IMR-90 (cell line): ENCODE results near the gene SYNGR3. TPM values are rescaled to one million over a fixed set of nuclear protein-coding genes. Genes with fewer than 3 reads are reported as not detected.

ENCODE experiments used
- ATAC-seq: fragments of 200-7000 bp; cut with Tn5 transposase; 2 replicates; pipeline ENCODE4 v1.9.1; 2020; ENCODE audit warnings: low read depth, mild to moderate bottlenecking, moderate library complexity
- BruUV-seq: library from RNA; stranded (reverse); fragments of 400-500 nt; replicated peaks from 2 replicates; lab custom pipeline; 2021; lab: Mats Ljungman, UMichigan
- CTCF ChIA-PET: fragments of 300-600 bp; formaldehyde crosslinking; extraction: SDS; loops from one replicate; lab custom pipeline; 2021; ENCODE audit warnings: antibody characterized with exemption; lab: Yijun Ruan, JAX
- POLR2A ChIA-PET: fragments of 300-600 bp; sonication (Branson Sonifier 250); formaldehyde crosslinking; loops from one replicate; lab custom pipeline; 2022; ENCODE audit warnings: antibody characterized with exemption; ENCODE audit not compliant: unreplicated experiment; lab: Charles Lee
- DNase-seq: peaks from one replicate; pipeline ENCODE4 v3.0.0; 2013
- H2AFZ ChIP-seq: replicated peaks from 2 replicates; pipeline ENCODE3; 2013; ENCODE audit warnings: low read length, mild to moderate bottlenecking; ENCODE audit not compliant: poor library complexity
- H2AK5ac ChIP-seq: 2 replicates; pipeline ENCODE4 v1.6.1; 2013; ENCODE audit warnings: low read depth, low read length, inconsistent platforms
- H2AK9ac ChIP-seq: replicated peaks from 2 replicates; pipeline ENCODE3; 2013; ENCODE audit warnings: mild to moderate bottlenecking, low read depth, low read length, moderate library complexity; ENCODE audit not compliant: poor library complexity
- H2BK120ac ChIP-seq: 2 replicates; pipeline ENCODE4 v1.6.1; 2013; ENCODE audit warnings: low read depth, low read length, inconsistent platforms
- H2BK15ac ChIP-seq: 3 replicates; pipeline ENCODE4 v1.6.1; 2013; ENCODE audit warnings: low read depth, low read length, inconsistent platforms
- H2BK20ac ChIP-seq: 2 replicates; pipeline ENCODE4 v1.6.1; 2013; ENCODE audit warnings: low read depth, mild to moderate bottlenecking, inconsistent platforms, low read length, moderate library complexity
- H2BK5ac ChIP-seq: 2 replicates; pipeline ENCODE4 v1.6.1; 2013; ENCODE audit warnings: mild to moderate bottlenecking, low read depth, low read length, inconsistent platforms; ENCODE audit not compliant: poor library complexity, severe bottlenecking
- H3K14ac ChIP-seq: replicated peaks from 2 replicates; pipeline ENCODE4 v1.6.1; 2013; ENCODE audit warnings: low read depth, low read length, inconsistent platforms
- H3K18ac ChIP-seq: 2 replicates; pipeline ENCODE4 v1.6.1; 2013; ENCODE audit warnings: low read depth, low read length, control low read depth
- H3K23ac ChIP-seq: 2 replicates; pipeline ENCODE4 v1.6.1; 2013; ENCODE audit warnings: low read depth, low read length, inconsistent platforms
- H3K27ac ChIP-seq: 2 replicates; pipeline ENCODE4 v1.5.1; 2013; ENCODE audit warnings: mild to moderate bottlenecking, control low read depth, low read length; ENCODE audit not compliant: insufficient read depth
- H3K27me3 ChIP-seq: 2 replicates; pipeline ENCODE4 v1.6.1; 2013; ENCODE audit warnings: low read length; ENCODE audit not compliant: control insufficient read depth, insufficient read depth
- H3K36me3 ChIP-seq: 2 replicates; pipeline ENCODE4 v1.6.1; 2013; ENCODE audit warnings: low read length, mixed read lengths; ENCODE audit not compliant: control insufficient read depth, insufficient read depth
- H3K4ac ChIP-seq: 2 replicates; pipeline ENCODE4 v1.6.1; 2013; ENCODE audit warnings: low read depth, low read length, inconsistent platforms
- H3K4me1 ChIP-seq: 2 replicates; pipeline ENCODE4 v1.6.1; 2013; ENCODE audit warnings: low read length, mixed read lengths; ENCODE audit not compliant: control insufficient read depth, insufficient read depth
- H3K4me2 ChIP-seq: 2 replicates; pipeline ENCODE4 v1.6.1; 2013; ENCODE audit warnings: low read depth, mild to moderate bottlenecking, control low read depth, low read length, moderate library complexity
- H3K4me3 ChIP-seq: 2 replicates; pipeline ENCODE4 v1.5.1; 2013; ENCODE audit warnings: low read depth, mild to moderate bottlenecking, control low read depth, low read length, moderate library complexity; ENCODE audit not compliant: insufficient read depth
- H3K56ac ChIP-seq: 2 replicates; pipeline ENCODE4 v1.6.1; 2013; ENCODE audit warnings: low read length, inconsistent platforms; ENCODE audit not compliant: insufficient read depth; ENCODE audit errors: extremely low read depth
- H3K79me1 ChIP-seq, 2 experiments: 2 replicates each; pipeline ENCODE4 v1.6.1; 2013; ENCODE audit warnings: low read length in 2 of 2, inconsistent platforms in 1 of 2, low read depth in 1 of 2
- H3K9ac ChIP-seq: 2 replicates; pipeline ENCODE4 v1.6.1; 2013; ENCODE audit warnings: low read depth, low read length, control low read depth
- H3K9me1 ChIP-seq: 2 replicates; pipeline ENCODE4 v1.6.1; 2013; ENCODE audit warnings: low read length, inconsistent platforms; ENCODE audit not compliant: insufficient read depth
- H3K9me3 ChIP-seq: 2 replicates; pipeline ENCODE4 v1.6.1; 2013; ENCODE audit warnings: low read length; ENCODE audit not compliant: control insufficient read depth, insufficient read depth
- H4K20me1 ChIP-seq: 2 replicates; pipeline ENCODE4 v1.6.1; 2013; ENCODE audit warnings: low read length, inconsistent platforms; ENCODE audit not compliant: insufficient read depth
- H4K5ac ChIP-seq: 2 replicates; pipeline ENCODE4 v1.6.1; 2013; ENCODE audit warnings: mild to moderate bottlenecking, low read depth, low read length, control low read depth
- H4K8ac ChIP-seq, 2 experiments: 2 replicates each; pipeline ENCODE4 v1.6.1; 2013; ENCODE audit warnings: low read depth in 2 of 2, low read length in 2 of 2, control low read depth in 1 of 2, inconsistent platforms in 1 of 2
- H4K91ac ChIP-seq: 2 replicates; pipeline ENCODE4 v1.6.1; 2013; ENCODE audit warnings: low read depth, low read length, inconsistent platforms; ENCODE audit not compliant: insufficient read depth
- BHLHE40 ChIP-seq: fragments of 150-350 bp; IDR thresholded peaks from 2 replicates; pipeline ENCODE4 v1.6.1; 2016; ENCODE audit warnings: mild to moderate bottlenecking, low read depth, low read length
- CEBPB ChIP-seq: IDR thresholded peaks from 2 replicates; pipeline ENCODE4 v1.6.1; 2012; ENCODE audit warnings: low read depth, low read length, improper control_type of control experiment
- CHD1 ChIP-seq: IDR thresholded peaks from 2 replicates; pipeline ENCODE4 v1.6.1; 2012; ENCODE audit warnings: low read depth, low read length, improper control_type of control experiment
- FOS ChIP-seq: fragments of 150-350 bp; IDR thresholded peaks from 2 replicates; pipeline ENCODE4 v1.6.1; 2016; ENCODE audit warnings: low read depth, low read length
- MAFK ChIP-seq: IDR thresholded peaks from 2 replicates; pipeline ENCODE4 v1.6.1; 2012; ENCODE audit warnings: low read depth, low read length, improper control_type of control experiment
- MAZ ChIP-seq: IDR thresholded peaks from 2 replicates; pipeline ENCODE4 v1.6.1; 2012; ENCODE audit warnings: low read depth, mild to moderate bottlenecking, low read length, improper control_type of control experiment, moderate library complexity, borderline replicate concordance
- MXI1 ChIP-seq: IDR thresholded peaks from 2 replicates; pipeline ENCODE4 v1.6.1; 2012; ENCODE audit warnings: low read depth, mild to moderate bottlenecking, low read length, moderate library complexity, borderline replicate concordance
- NFE2L2 ChIP-seq: fragments of 150-350 bp; IDR thresholded peaks from 2 replicates; pipeline ENCODE4 v1.6.1; 2016; ENCODE audit warnings: low read depth, mild to moderate bottlenecking, low read length
- RAD21 ChIP-seq: IDR thresholded peaks from 2 replicates; pipeline ENCODE4 v1.6.1; 2012; ENCODE audit warnings: low read length, improper control_type of control experiment
- RCOR1 ChIP-seq: IDR thresholded peaks from 2 replicates; pipeline ENCODE4 v1.6.1; 2012; ENCODE audit warnings: mild to moderate bottlenecking, low read length, improper control_type of control experiment; ENCODE audit not compliant: insufficient replicate concordance
- RFX5 ChIP-seq: IDR thresholded peaks from 2 replicates; pipeline ENCODE4 v1.8.0; 2012; ENCODE audit warnings: low read depth, mild to moderate bottlenecking, low read length, moderate library complexity
- SMC3 ChIP-seq: fragments of 150-350 bp; IDR thresholded peaks from 2 replicates; pipeline ENCODE4 v1.6.1; 2016; ENCODE audit warnings: low read depth, mild to moderate bottlenecking, antibody characterized with exemption, low read length, moderate library complexity
- WGBS, 2 experiments: methylation state at CpG; one replicate each; pipeline versions ENCODE4 v1.1.5 to v1.1.7; 2013; ENCODE audit warnings: missing lambda C conversion rate in 2 of 2; ENCODE audit not compliant: insufficient read length in 1 of 2; ENCODE audit errors: extremely low coverage in 2 of 2; 5-methylcytosine and 5-hydroxymethylcytosine counted together
- dilution Hi-C: fragments of 300-500 bp; cut with HindIII; formaldehyde crosslinking; loops from one replicate; pipeline ENCODE4 v1.14.3; 2018; ENCODE audit warnings: low sequenced_read_pairs; ENCODE audit not compliant: unreplicated experiment
- in situ Hi-C: fragments of 300-500 bp; cut with MboI; formaldehyde crosslinking; loops from 3 replicates; pipeline ENCODE4 v1.14.3; 2019; ENCODE audit warnings: low sequenced_read_pairs, inconsistent platforms, mixed read lengths
- intact Hi-C: fragments of 100-400 bp; cut with micrococcal nuclease; formaldehyde crosslinking; loops from 2 replicates; pipeline ENCODE4 v1.10.0; 2022
- polyA plus RNA-seq, 3 experiments: library from polyadenylated mRNA; depleted of rRNA; stranded (reverse); fragments of >200 nt; gene quantifications; 2 replicates each; pipeline ENCODE4 v1.2.3, GENCODE V29; 2012; ENCODE audit warnings: low replicate concordance in 1 of 3
- total RNA-seq: library from RNA; depleted of rRNA; stranded (reverse); fragments of >200 nt; gene quantifications from 2 replicates; pipeline ENCODE4 v1.2.3, GENCODE V29; 2012
- TF ChIP-seq, protein P1 (sequence below): conservative IDR thresholded peaks from 2 replicates; pipeline ENCODE4 v1.5.1; 2012; ENCODE audit warnings: mild to moderate bottlenecking, low read depth, low read length, improper control_type of control experiment
- TF ChIP-seq, protein P2 (sequence below): fragments of 150-350 bp; IDR thresholded peaks from 2 replicates; pipeline ENCODE4 v1.6.1; 2016; ENCODE audit warnings: low read depth, mild to moderate bottlenecking, low read length, moderate library complexity, borderline replicate concordance

SYNGR3 gene
- total and polyA plus RNA-seq, 2 of the 4 experiments (the other 2 are of a cell fraction): 1.8 to 5.8 TPM

DNA sequence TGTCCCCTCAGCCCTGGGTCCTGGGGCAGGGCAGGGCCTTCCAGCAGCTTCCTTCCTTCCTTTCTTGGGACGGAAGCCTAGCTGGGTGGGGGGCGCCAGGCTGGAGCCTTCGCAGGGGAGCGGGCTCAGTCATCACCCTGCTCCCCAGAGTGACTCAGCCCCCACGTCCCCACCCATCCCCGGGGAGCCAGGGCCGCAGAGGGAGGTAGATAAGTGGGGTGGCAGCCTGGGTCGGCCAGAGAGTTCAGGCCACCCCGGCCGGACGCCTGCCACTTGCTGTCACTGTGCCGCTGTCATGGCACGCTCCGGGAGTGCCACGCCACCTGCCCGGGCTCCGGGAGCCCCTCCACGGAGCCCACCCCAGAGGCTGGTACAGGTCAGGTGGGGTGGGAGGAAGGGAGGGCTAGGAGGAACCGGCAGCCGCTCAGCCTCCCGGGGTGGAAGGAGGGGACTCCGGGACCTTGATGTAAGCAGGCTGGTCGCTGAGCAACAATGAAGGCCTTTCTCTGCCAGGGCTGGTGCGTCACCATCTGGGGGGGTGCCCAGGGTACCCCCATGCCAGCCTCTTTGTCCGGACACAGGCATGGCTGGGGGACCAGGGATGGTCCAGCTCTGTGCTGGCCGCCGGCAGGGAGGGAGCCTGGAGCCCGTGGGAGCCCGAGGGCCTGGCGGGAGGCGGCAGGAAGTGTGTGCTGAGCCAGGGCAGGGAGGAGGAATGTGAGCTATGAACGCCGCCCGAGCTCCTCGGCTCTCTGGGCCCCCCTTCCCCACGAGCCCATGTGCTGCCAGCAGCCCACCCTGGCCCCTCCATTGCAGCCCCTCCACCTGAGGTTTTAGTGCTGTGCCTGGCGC, 43.5 kb downstream of the SYNGR3 start:
- in situ Hi-C loops (no loop called here), dilution Hi-C loops (no loop called here), intact Hi-C loops (no loop called here)
- Histone ChIP-seq H2BK20ac (peak overlapping the region; percentile 93), H3K4ac (peak overlapping the region; percentile 99), H3K27me3 (no peaks in the 10 kb centered on the region), H4K20me1 (peaks cover 5% of the 10 kb centered on the region), H2AK5ac (peak overlapping the region; percentile 99), H3K9me1 (peaks cover 13% of the 10 kb centered on the region), H3K14ac (peak overlapping the region; percentile 97), H4K8ac (peak overlapping the region; percentile 87 to 100), H2BK15ac (peak overlapping the region; percentile 98; the same call in 2 of the 3 replicates), H3K18ac (peak overlapping the region; percentile 90), H3K9me3 (no peaks in the 10 kb centered on the region), H3K4me3 (peak overlapping the region; percentile 32; the same call in 1 of the 2 replicates), H4K5ac (peak overlapping the region; percentile 88), H3K56ac (peak overlapping the region; percentile 98), H2AFZ (peak overlapping the region; percentile 83), H3K9ac (peak overlapping the region; percentile 74), H4K91ac (peak overlapping the region; percentile 100), H3K4me2 (peak overlapping the region; percentile 78), H3K4me1 (peaks cover 53% of the 10 kb centered on the region), H3K27ac (peak overlapping the region; percentile 98), H2AK9ac (peak overlapping the region; percentile 100), H2BK120ac (peak overlapping the region; percentile 97), H3K23ac (peak overlapping the region; percentile 98), H3K79me1 (peaks cover 15 to 76% of the 10 kb centered on the region in 2 experiments), H3K36me3 (peaks cover 40% of the 10 kb centered on the region), H2BK5ac (peak overlapping the region; percentile 97)
- TF ChIP-seq MAFK (no peak), FOS (no peak), MAZ (peak; percentile 48; the same call in 1 of the 2 replicates), NFE2L2 (no peak), RFX5 (no peak), BHLHE40 (no peak), SMC3 (no peak), CHD1 (no peak), CEBPB (no peak), RCOR1 (no peak), RAD21 (no peak), MXI1 (peak; percentile 47; the same call in 1 of the 2 replicates)
- TF ChIP-seq, protein P1, sequence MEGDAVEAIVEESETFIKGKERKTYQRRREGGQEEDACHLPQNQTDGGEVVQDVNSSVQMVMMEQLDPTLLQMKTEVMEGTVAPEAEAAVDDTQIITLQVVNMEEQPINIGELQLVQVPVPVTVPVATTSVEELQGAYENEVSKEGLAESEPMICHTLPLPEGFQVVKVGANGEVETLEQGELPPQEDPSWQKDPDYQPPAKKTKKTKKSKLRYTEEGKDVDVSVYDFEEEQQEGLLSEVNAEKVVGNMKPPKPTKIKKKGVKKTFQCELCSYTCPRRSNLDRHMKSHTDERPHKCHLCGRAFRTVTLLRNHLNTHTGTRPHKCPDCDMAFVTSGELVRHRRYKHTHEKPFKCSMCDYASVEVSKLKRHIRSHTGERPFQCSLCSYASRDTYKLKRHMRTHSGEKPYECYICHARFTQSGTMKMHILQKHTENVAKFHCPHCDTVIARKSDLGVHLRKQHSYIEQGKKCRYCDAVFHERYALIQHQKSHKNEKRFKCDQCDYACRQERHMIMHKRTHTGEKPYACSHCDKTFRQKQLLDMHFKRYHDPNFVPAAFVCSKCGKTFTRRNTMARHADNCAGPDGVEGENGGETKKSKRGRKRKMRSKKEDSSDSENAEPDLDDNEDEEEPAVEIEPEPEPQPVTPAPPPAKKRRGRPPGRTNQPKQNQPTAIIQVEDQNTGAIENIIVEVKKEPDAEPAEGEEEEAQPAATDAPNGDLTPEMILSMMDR: no peak
- TF ChIP-seq, protein P2, sequence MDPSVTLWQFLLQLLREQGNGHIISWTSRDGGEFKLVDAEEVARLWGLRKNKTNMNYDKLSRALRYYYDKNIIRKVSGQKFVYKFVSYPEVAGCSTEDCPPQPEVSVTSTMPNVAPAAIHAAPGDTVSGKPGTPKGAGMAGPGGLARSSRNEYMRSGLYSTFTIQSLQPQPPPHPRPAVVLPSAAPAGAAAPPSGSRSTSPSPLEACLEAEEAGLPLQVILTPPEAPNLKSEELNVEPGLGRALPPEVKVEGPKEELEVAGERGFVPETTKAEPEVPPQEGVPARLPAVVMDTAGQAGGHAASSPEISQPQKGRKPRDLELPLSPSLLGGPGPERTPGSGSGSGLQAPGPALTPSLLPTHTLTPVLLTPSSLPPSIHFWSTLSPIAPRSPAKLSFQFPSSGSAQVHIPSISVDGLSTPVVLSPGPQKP: no peak
- WGBS, 2 experiments: 0% methylated on average over 2 of the region's 37 CpGs; no CpG with 5 or more reads in 1 of the 2 experiments
- ATAC-seq: peak; percentile 71
- ChIA-PET POLR2A (interaction anchor here (0.5 to 1.2 kb wide), 2 partner anchors 12 to 49 kb away, joined by 5 to 6 read pairs; no protein-coding TSS in a partner anchor), CTCF (interaction anchor here (0.8 to 1.0 kb wide), 2 partner anchors 107 to 114 kb away, joined by 3 read pairs; no protein-coding TSS in a partner anchor)
- DNase-seq: peak; percentile 54
- BruUV-seq: no TSS peak
